IMR-90 (cell line): ENCODE results near the gene TTC23L. TPM values are rescaled to one million over a fixed set of nuclear protein-coding genes. Genes with fewer than 3 reads are reported as not detected.

ENCODE experiments used
- ATAC-seq: fragments of 200-7000 bp; cut with Tn5 transposase; 2 replicates; pipeline ENCODE4 v1.9.1; 2020; ENCODE audit warnings: low read depth, mild to moderate bottlenecking, moderate library complexity
- BruUV-seq: library from RNA; stranded (reverse); fragments of 400-500 nt; replicated peaks from 2 replicates; lab custom pipeline; 2021; lab: Mats Ljungman, UMichigan
- CTCF ChIA-PET: fragments of 300-600 bp; formaldehyde crosslinking; extraction: SDS; loops from one replicate; lab custom pipeline; 2021; ENCODE audit warnings: antibody characterized with exemption; lab: Yijun Ruan, JAX
- POLR2A ChIA-PET: fragments of 300-600 bp; sonication (Branson Sonifier 250); formaldehyde crosslinking; loops from one replicate; lab custom pipeline; 2022; ENCODE audit warnings: antibody characterized with exemption; ENCODE audit not compliant: unreplicated experiment; lab: Charles Lee
- DNase-seq: peaks from one replicate; pipeline ENCODE4 v3.0.0; 2013
- H2AFZ ChIP-seq: replicated peaks from 2 replicates; pipeline ENCODE3; 2013; ENCODE audit warnings: low read length, mild to moderate bottlenecking; ENCODE audit not compliant: poor library complexity
- H2AK5ac ChIP-seq: 2 replicates; pipeline ENCODE4 v1.6.1; 2013; ENCODE audit warnings: low read depth, low read length, inconsistent platforms
- H2AK9ac ChIP-seq: replicated peaks from 2 replicates; pipeline ENCODE3; 2013; ENCODE audit warnings: mild to moderate bottlenecking, low read depth, low read length, moderate library complexity; ENCODE audit not compliant: poor library complexity
- H2BK120ac ChIP-seq: 2 replicates; pipeline ENCODE4 v1.6.1; 2013; ENCODE audit warnings: low read depth, low read length, inconsistent platforms
- H2BK15ac ChIP-seq: 3 replicates; pipeline ENCODE4 v1.6.1; 2013; ENCODE audit warnings: low read depth, low read length, inconsistent platforms
- H2BK20ac ChIP-seq: 2 replicates; pipeline ENCODE4 v1.6.1; 2013; ENCODE audit warnings: low read depth, mild to moderate bottlenecking, inconsistent platforms, low read length, moderate library complexity
- H2BK5ac ChIP-seq: 2 replicates; pipeline ENCODE4 v1.6.1; 2013; ENCODE audit warnings: mild to moderate bottlenecking, low read depth, low read length, inconsistent platforms; ENCODE audit not compliant: poor library complexity, severe bottlenecking
- H3K14ac ChIP-seq: replicated peaks from 2 replicates; pipeline ENCODE4 v1.6.1; 2013; ENCODE audit warnings: low read depth, low read length, inconsistent platforms
- H3K18ac ChIP-seq: 2 replicates; pipeline ENCODE4 v1.6.1; 2013; ENCODE audit warnings: low read depth, low read length, control low read depth
- H3K23ac ChIP-seq: 2 replicates; pipeline ENCODE4 v1.6.1; 2013; ENCODE audit warnings: low read depth, low read length, inconsistent platforms
- H3K27ac ChIP-seq: 2 replicates; pipeline ENCODE4 v1.5.1; 2013; ENCODE audit warnings: mild to moderate bottlenecking, control low read depth, low read length; ENCODE audit not compliant: insufficient read depth
- H3K27me3 ChIP-seq: 2 replicates; pipeline ENCODE4 v1.6.1; 2013; ENCODE audit warnings: low read length; ENCODE audit not compliant: control insufficient read depth, insufficient read depth
- H3K36me3 ChIP-seq: 2 replicates; pipeline ENCODE4 v1.6.1; 2013; ENCODE audit warnings: low read length, mixed read lengths; ENCODE audit not compliant: control insufficient read depth, insufficient read depth
- H3K4ac ChIP-seq: 2 replicates; pipeline ENCODE4 v1.6.1; 2013; ENCODE audit warnings: low read depth, low read length, inconsistent platforms
- H3K4me1 ChIP-seq: 2 replicates; pipeline ENCODE4 v1.6.1; 2013; ENCODE audit warnings: low read length, mixed read lengths; ENCODE audit not compliant: control insufficient read depth, insufficient read depth
- H3K4me2 ChIP-seq: 2 replicates; pipeline ENCODE4 v1.6.1; 2013; ENCODE audit warnings: low read depth, mild to moderate bottlenecking, control low read depth, low read length, moderate library complexity
- H3K4me3 ChIP-seq: 2 replicates; pipeline ENCODE4 v1.5.1; 2013; ENCODE audit warnings: low read depth, mild to moderate bottlenecking, control low read depth, low read length, moderate library complexity; ENCODE audit not compliant: insufficient read depth
- H3K56ac ChIP-seq: 2 replicates; pipeline ENCODE4 v1.6.1; 2013; ENCODE audit warnings: low read length, inconsistent platforms; ENCODE audit not compliant: insufficient read depth; ENCODE audit errors: extremely low read depth
- H3K79me1 ChIP-seq, 2 experiments: 2 replicates each; pipeline ENCODE4 v1.6.1; 2013; ENCODE audit warnings: low read length in 2 of 2, inconsistent platforms in 1 of 2, low read depth in 1 of 2
- H3K9ac ChIP-seq: 2 replicates; pipeline ENCODE4 v1.6.1; 2013; ENCODE audit warnings: low read depth, low read length, control low read depth
- H3K9me1 ChIP-seq: 2 replicates; pipeline ENCODE4 v1.6.1; 2013; ENCODE audit warnings: low read length, inconsistent platforms; ENCODE audit not compliant: insufficient read depth
- H3K9me3 ChIP-seq: 2 replicates; pipeline ENCODE4 v1.6.1; 2013; ENCODE audit warnings: low read length; ENCODE audit not compliant: control insufficient read depth, insufficient read depth
- H4K20me1 ChIP-seq: 2 replicates; pipeline ENCODE4 v1.6.1; 2013; ENCODE audit warnings: low read length, inconsistent platforms; ENCODE audit not compliant: insufficient read depth
- H4K5ac ChIP-seq: 2 replicates; pipeline ENCODE4 v1.6.1; 2013; ENCODE audit warnings: mild to moderate bottlenecking, low read depth, low read length, control low read depth
- H4K8ac ChIP-seq, 2 experiments: 2 replicates each; pipeline ENCODE4 v1.6.1; 2013; ENCODE audit warnings: low read depth in 2 of 2, low read length in 2 of 2, control low read depth in 1 of 2, inconsistent platforms in 1 of 2
- H4K91ac ChIP-seq: 2 replicates; pipeline ENCODE4 v1.6.1; 2013; ENCODE audit warnings: low read depth, low read length, inconsistent platforms; ENCODE audit not compliant: insufficient read depth
- CEBPB ChIP-seq: IDR thresholded peaks from 2 replicates; pipeline ENCODE4 v1.6.1; 2012; ENCODE audit warnings: low read depth, low read length, improper control_type of control experiment
- CHD1 ChIP-seq: IDR thresholded peaks from 2 replicates; pipeline ENCODE4 v1.6.1; 2012; ENCODE audit warnings: low read depth, low read length, improper control_type of control experiment
- MAFK ChIP-seq: IDR thresholded peaks from 2 replicates; pipeline ENCODE4 v1.6.1; 2012; ENCODE audit warnings: low read depth, low read length, improper control_type of control experiment
- MXI1 ChIP-seq: IDR thresholded peaks from 2 replicates; pipeline ENCODE4 v1.6.1; 2012; ENCODE audit warnings: low read depth, mild to moderate bottlenecking, low read length, moderate library complexity, borderline replicate concordance
- POLR2A ChIP-seq: IDR thresholded peaks from 2 replicates; pipeline ENCODE4 v1.6.1; 2012; ENCODE audit warnings: mild to moderate bottlenecking, low read depth, low read length
- RAD21 ChIP-seq: IDR thresholded peaks from 2 replicates; pipeline ENCODE4 v1.6.1; 2012; ENCODE audit warnings: low read length, improper control_type of control experiment
- USF2 ChIP-seq: fragments of 150-350 bp; IDR thresholded peaks from 2 replicates; pipeline ENCODE4 v1.6.1; 2017; ENCODE audit warnings: mild to moderate bottlenecking, antibody characterized with exemption, low read length, low read depth
- WGBS, 2 experiments: methylation state at CpG; one replicate each; pipeline versions ENCODE4 v1.1.5 to v1.1.7; 2013; ENCODE audit warnings: missing lambda C conversion rate in 2 of 2; ENCODE audit not compliant: insufficient read length in 1 of 2; ENCODE audit errors: extremely low coverage in 2 of 2; 5-methylcytosine and 5-hydroxymethylcytosine counted together
- dilution Hi-C: fragments of 300-500 bp; cut with HindIII; formaldehyde crosslinking; loops from one replicate; pipeline ENCODE4 v1.14.3; 2018; ENCODE audit warnings: low sequenced_read_pairs; ENCODE audit not compliant: unreplicated experiment
- in situ Hi-C: fragments of 300-500 bp; cut with MboI; formaldehyde crosslinking; loops from 3 replicates; pipeline ENCODE4 v1.14.3; 2019; ENCODE audit warnings: low sequenced_read_pairs, inconsistent platforms, mixed read lengths
- intact Hi-C: fragments of 100-400 bp; cut with micrococcal nuclease; formaldehyde crosslinking; loops from 2 replicates; pipeline ENCODE4 v1.10.0; 2022
- polyA plus RNA-seq, 3 experiments: library from polyadenylated mRNA; depleted of rRNA; stranded (reverse); fragments of >200 nt; gene quantifications; 2 replicates each; pipeline ENCODE4 v1.2.3, GENCODE V29; 2012; ENCODE audit warnings: low replicate concordance in 1 of 3
- total RNA-seq: library from RNA; depleted of rRNA; stranded (reverse); fragments of >200 nt; gene quantifications from 2 replicates; pipeline ENCODE4 v1.2.3, GENCODE V29; 2012

The TTC23L gene
- total and polyA plus RNA-seq, 2 of the 4 experiments (the other 2 are of a cell fraction), result under 0.01 TPM; not detected in 1

- no peaks in the 10 kb centered on the region; the same call in none of the 2 replicates for H3K27me3 ChIP-seq
These were observed 18.9 kb downstream of the TTC23L start for GRCh38 chr5:34857894-34858293.

More at GRCh38 chr5:34857894-34858293, 18.9 kb downstream of the TTC23L start:
- no peak overlapping the region for H3K4ac ChIP-seq
- no peak overlapping the region for H2BK15ac ChIP-seq
- no peak overlapping the region for H3K14ac ChIP-seq
- WGBS, 2 experiments, result no CpG with 5 or more reads among the region's 1 CpG
- no peak overlapping the region for H2BK20ac ChIP-seq
- H3K36me3 ChIP-seq, result no peaks in the 10 kb centered on the region
- no peak for ATAC-seq
- dilution Hi-C loops, result no loop called here
- H3K4me3 ChIP-seq, result no peak overlapping the region
- no TSS peak for BruUV-seq
- TF ChIP-seq RAD21 (no peak), POLR2A (no peak), MXI1 (no peak), MAFK (peak; percentile 46), USF2 (no peak), CHD1 (no peak), CEBPB (no peak)
- H4K91ac ChIP-seq, result no peak overlapping the region
- no peaks in the 10 kb centered on the region for H3K9me3 ChIP-seq
- H4K5ac ChIP-seq, result no peak overlapping the region
- H3K79me1 ChIP-seq, result no peaks in the 10 kb centered on the region
- H3K18ac ChIP-seq, result no peak overlapping the region
- ChIA-PET POLR2A (no interaction called here), CTCF (no interaction called here)
- in situ Hi-C loops, result no loop called here
- no peaks in the 10 kb centered on the region for H3K4me1 ChIP-seq
- no peaks in the 10 kb centered on the region for H3K9me1 ChIP-seq
- H3K4me2 ChIP-seq, result no peak overlapping the region
- no peak overlapping the region for H3K9ac ChIP-seq
- H4K8ac ChIP-seq, result no peak overlapping the region
- no peak overlapping the region for H2AK5ac ChIP-seq
- intact Hi-C loops, result no loop called here
- H3K27ac ChIP-seq, result no peak overlapping the region
- H2AFZ ChIP-seq, result no peak overlapping the region
- H2BK5ac ChIP-seq, result no peak overlapping the region
- no peak overlapping the region for H3K56ac ChIP-seq
- no peak overlapping the region for H3K23ac ChIP-seq
- no peaks in the 10 kb centered on the region for H4K20me1 ChIP-seq
- H2BK120ac ChIP-seq, result no peak overlapping the region
- H2AK9ac ChIP-seq, result no peak overlapping the region
- no peak for DNase-seq
